Tibial nerve (tissue), 4 donors: ENCODE results near the gene BMP2. TPM values are rescaled to one million over a fixed set of nuclear protein-coding genes. Genes with fewer than 3 reads are reported as not detected.

Experiments
- DNase-seq, 2 donors: peaks; one replicate each; pipeline ENCODE4 v3.0.0-alpha.2; 2019; ENCODE audit warnings: low spot score in 2 of 2
- H3K27ac ChIP-seq, 4 donors: fragments of 200-600 bp; sonication (generic) in 3 of 4; one replicate each; pipeline ENCODE4 v1.5.1; 2017 to 2019; ENCODE audit warnings: mild to moderate bottlenecking in 1 of 4
- H3K27me3 ChIP-seq, 2 donors: fragments of 200-600 bp; sonication (generic) in 1 of 2; one replicate each; pipeline versions ENCODE4 v1.5.1 to v1.6.0; 2017 to 2019
- H3K36me3 ChIP-seq, 3 donors: fragments of 200-600 bp; sonication (generic); one replicate each; pipeline ENCODE4 v1.5.1; 2018 to 2019
- H3K4me1 ChIP-seq, 4 donors: fragments of 200-600 bp; sonication (generic) in 3 of 4; one replicate each; pipeline ENCODE4 v1.5.1; 2017 to 2019
- H3K4me3 ChIP-seq, 4 donors: fragments of 200-600 bp; sonication (generic) in 3 of 4; one replicate each; pipeline ENCODE4 v1.5.1; 2017 to 2019; ENCODE audit warnings: mild to moderate bottlenecking in 1 of 4, moderate library complexity in 1 of 4
- H3K9me3 ChIP-seq, 4 donors: fragments of 200-600 bp; sonication (generic) in 3 of 4; one replicate each; pipeline ENCODE4 v1.5.1; 2017 to 2019
- CTCF ChIP-seq, 5 experiments: fragments of 200-600 bp in 3 of 5; fragments of 450-650 bp in 2 of 5; sonication (generic) in 3 of 5; IDR thresholded peaks; one replicate each; pipeline ENCODE4 v1.5.1; 2016 to 2019; ENCODE audit warnings: antibody characterized with exemption in 5 of 5, mild to moderate bottlenecking in 3 of 5, moderate library complexity in 2 of 5
- EP300 ChIP-seq, 2 donors: sonication (generic); formaldehyde crosslinking; IDR thresholded peaks; one replicate each; pipeline ENCODE4 v1.6.1; 2017; ENCODE audit warnings: antibody characterized with exemption in 2 of 2, mild to moderate bottlenecking in 1 of 2
- POLR2A ChIP-seq, 2 donors: fragments of 450-650 bp; IDR thresholded peaks; one replicate each; pipeline ENCODE4 v1.6.1; 2017; ENCODE audit warnings: antibody characterized with exemption in 2 of 2, mild to moderate bottlenecking in 2 of 2, moderate library complexity in 2 of 2
- WGBS, 2 donors: methylation state at CpG; one replicate each; pipeline ENCODE4 v1.1.5; 2018; 5-methylcytosine and 5-hydroxymethylcytosine counted together
- total RNA-seq, 4 donors: library from RNA; depleted of rRNA; stranded (reverse); fragments of >200 nt; gene quantifications; one replicate each; pipeline ENCODE4 v1.1.0, GENCODE V29; 2016

Gene BMP2
- total RNA-seq, 4 donors from 2014 or later, result 9.6 to 25.5 (median 22.4) TPM

- 82 to 85% methylated on average over 6 of the region's 6 CpGs for WGBS, 2 donors
- no peak for DNase-seq
- Histone ChIP-seq H3K4me3 (no peak overlapping the region), H3K27ac (no peak overlapping the region), H3K27me3 (peaks cover 0 to 9% of the 10 kb centered on the region in 2 donors), H3K9me3 (no peaks in the 10 kb centered on the region), H3K4me1 (no peaks in the 10 kb centered on the region), H3K36me3 (no peaks in the 10 kb centered on the region)
- no peak for TF ChIP-seq EP300 (IDR thresholded peaks at IDR 0.05)
- no peak for TF ChIP-seq CTCF (IDR thresholded peaks at IDR 0.05)
- no peak for TF ChIP-seq POLR2A (IDR thresholded peaks at IDR 0.05)
These were observed 45.0 kb downstream of the BMP2 start for GRCh38 chr20:6812530-6812929.

- TF ChIP-seq POLR2A (IDR thresholded peaks at IDR 0.05) (no peak), EP300 (IDR thresholded peaks at IDR 0.05) (no peak), CTCF (IDR thresholded peaks at IDR 0.05) (no peak)
- peaks cover 0 to 9% of the 10 kb centered on the region in 2 donors for H3K27me3 ChIP-seq
- 23 to 24% methylated on average over 4 of the region's 4 CpGs for WGBS, 2 donors
These were observed 47.5 kb downstream of the BMP2 start for GRCh38 chr20:6814945-6815344.

GRCh38 chr20:6818033-6818808, 50.7 kb downstream of the BMP2 start:
- WGBS, 2 donors, result 50 to 53% methylated on average over 7 of the region's 7 CpGs
- TF ChIP-seq POLR2A (IDR thresholded peaks at IDR 0.05) (no peak), CTCF (IDR thresholded peaks at IDR 0.05) (no peak), EP300 (IDR thresholded peaks at IDR 0.05) (no peak)
- DNase-seq, result no peak
- H3K27ac ChIP-seq, result no peak overlapping the region
- H3K4me1 ChIP-seq, result no peaks in the 10 kb centered on the region
- no peaks in the 10 kb centered on the region for H3K36me3 ChIP-seq
- peaks cover 0 to 9% of the 10 kb centered on the region in 2 donors for H3K27me3 ChIP-seq
- no peaks in the 10 kb centered on the region for H3K9me3 ChIP-seq
- H3K4me3 ChIP-seq, result no peak overlapping the region

More at GRCh38 chr20:6814945-6815344, 47.5 kb downstream of the BMP2 start:
- H3K27ac ChIP-seq, result no peak overlapping the region
- H3K4me3 ChIP-seq, result no peak overlapping the region
- no peaks in the 10 kb centered on the region for H3K36me3 ChIP-seq
- H3K4me1 ChIP-seq, result no peaks in the 10 kb centered on the region
- DNase-seq, result no peak
- H3K9me3 ChIP-seq, result no peaks in the 10 kb centered on the region

GRCh38 chr20:6819599-6819998, 52.1 kb downstream of the BMP2 start:
- TF ChIP-seq CTCF (IDR thresholded peaks at IDR 0.05), result peak in 1 of 5 experiments; percentile 4
- no peak for TF ChIP-seq EP300 (IDR thresholded peaks at IDR 0.05)
- WGBS, 2 donors, result 55 to 56% methylated on average over 2 of the region's 2 CpGs

GRCh38 chr20:6824401-6824800, 56.9 kb downstream of the BMP2 start:
- Histone ChIP-seq H3K4me3 (no peak overlapping the region), H3K27me3 (no peaks in the 10 kb centered on the region), H3K36me3 (no peaks in the 10 kb centered on the region), H3K4me1 (no peaks in the 10 kb centered on the region), H3K27ac (no peak overlapping the region), H3K9me3 (no peaks in the 10 kb centered on the region)
- 83 to 86% methylated on average over 5 of the region's 5 CpGs for WGBS, 2 donors
- TF ChIP-seq POLR2A (IDR thresholded peaks at IDR 0.05) (no peak), EP300 (IDR thresholded peaks at IDR 0.05) (no peak), CTCF (IDR thresholded peaks at IDR 0.05) (no peak)
- DNase-seq, result no peak

More at GRCh38 chr20:6819599-6819998, 52.1 kb downstream of the BMP2 start:
- H3K9me3 ChIP-seq, result no peaks in the 10 kb centered on the region
- no peak for DNase-seq
- H3K4me1 ChIP-seq, result no peaks in the 10 kb centered on the region
- no peak overlapping the region for H3K27ac ChIP-seq
- no peak overlapping the region for H3K4me3 ChIP-seq
- peaks cover 0 to 9% of the 10 kb centered on the region in 2 donors for H3K27me3 ChIP-seq
- H3K36me3 ChIP-seq, result no peaks in the 10 kb centered on the region
